Iris pigment epithelial cell (primary cell): ENCODE measurements around the gene SARS1.
"Not testable (repeated sequence)": the region's sequence is repeated elsewhere in the genome, so short reads cannot be mapped to it uniquely, and the experiment has no call there.

Experiments used
- DNase-seq: peaks from one replicate; pipeline ENCODE4 v3.0.0-alpha.2; 2011; ENCODE audit warnings: low read depth

The SARS1 gene

GRCh38 chr1:109192433-109192832, 21.3 kb upstream of the SARS1 start:
- DNase-seq: no peak

- DNase-seq: no peak
These were observed 19.8 kb upstream of the SARS1 start for GRCh38 chr1:109193653-109194590.

GRCh38 chr1:109197158-109198042, 16.3 kb upstream of the SARS1 start:
- peak; percentile 98 for DNase-seq

- DNase-seq: peak; percentile 74
These were observed 15.5 kb upstream of the SARS1 start for GRCh38 chr1:109198043-109198695.

GRCh38 chr1:109198745-109199144, 15.0 kb upstream of the SARS1 start:
- DNase-seq: peak; percentile 51

GRCh38 chr1:109199710-109200109, 14.0 kb upstream of the SARS1 start:
- DNase-seq: no peak

- peak; percentile 91 for DNase-seq
These were observed 12.5 kb upstream of the SARS1 start for GRCh38 chr1:109201123-109201703.

- DNase-seq: no peak
These were observed 9.2 kb upstream of the SARS1 start for GRCh38 chr1:109204484-109204883.

GRCh38 chr1:109206339-109206738, 7.4 kb upstream of the SARS1 start:
- DNase-seq: no peak

- DNase-seq: no peak
These were observed 6.1 kb upstream of the SARS1 start for GRCh38 chr1:109207467-109208103.

GRCh38 chr1:109208394-109208793, 5.3 kb upstream of the SARS1 start:
- no peak for DNase-seq

- no peak for DNase-seq
These were observed 4.8 kb upstream of the SARS1 start for GRCh38 chr1:109208836-109209463.

- no peak for DNase-seq
These were observed 3.7 kb upstream of the SARS1 start for GRCh38 chr1:109210058-109210457.

- no peak for DNase-seq
These were observed 334 bp upstream of the SARS1 start for GRCh38 chr1:109213345-109213823.

- peak; percentile 91 for DNase-seq
These were observed 1.2 kb downstream of the SARS1 start for GRCh38 chr1:109214695-109215623.

GRCh38 chr1:109216662-109217061, 2.9 kb downstream of the SARS1 start:
- peak; percentile 10 for DNase-seq

- no peak for DNase-seq
These were observed 4.8 kb downstream of the SARS1 start for GRCh38 chr1:109218516-109218915.

GRCh38 chr1:109221201-109221600, 7.5 kb downstream of the SARS1 start:
- not testable (repeated sequence) for DNase-seq

GRCh38 chr1:109225308-109225707, 11.6 kb downstream of the SARS1 start:
- no peak for DNase-seq
